C1 segment of cervical spinal cord (tissue), 14 donors: ENCODE measurements around the gene OR10A5.
"Not testable (repeated sequence)": the region's sequence is repeated elsewhere in the genome, so short reads cannot be mapped to it uniquely, and the experiment has no call there.

ENCODE experiments used
- DNase-seq, 14 donors: peaks; one replicate each; lab custom pipeline; 2025; lab: John Stamatoyannopoulos, UW

The OR10A5 gene

DNA sequence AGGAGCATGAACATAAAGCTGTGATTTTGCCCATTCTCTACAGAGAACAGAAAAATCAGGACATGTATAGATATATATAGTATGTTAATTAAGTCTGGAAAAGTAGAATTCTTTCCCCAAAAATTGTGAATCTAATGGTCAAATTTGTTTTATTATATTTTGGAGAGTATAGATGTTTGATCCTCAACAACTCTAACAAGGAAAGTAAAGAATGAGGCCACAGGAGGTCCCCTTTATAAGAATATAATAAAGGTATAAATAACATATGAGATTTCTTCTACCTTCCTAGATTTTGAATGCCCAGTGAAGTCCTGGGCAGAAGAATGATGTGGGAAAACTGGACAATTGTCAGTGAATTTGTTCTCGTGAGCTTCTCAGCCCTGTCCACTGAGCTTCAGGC is 30.8 kb downstream of the OR10A5 start, which contains the start of gene OR10A4:
Gene OR10A4 (plus strand): TSS at position 301 of the 400 bp plus-strand sequence. CDS start 23 bp downstream, at position 324.
- no peak for DNase-seq

GRCh38 chr11:6876914-6877313 is 31.4 kb downstream of the OR10A5 start:
- no peak for DNase-seq

GRCh38 chr11:6882751-6883150 is 37.3 kb downstream of the OR10A5 start:
- DNase-seq, result no peak

DNA sequence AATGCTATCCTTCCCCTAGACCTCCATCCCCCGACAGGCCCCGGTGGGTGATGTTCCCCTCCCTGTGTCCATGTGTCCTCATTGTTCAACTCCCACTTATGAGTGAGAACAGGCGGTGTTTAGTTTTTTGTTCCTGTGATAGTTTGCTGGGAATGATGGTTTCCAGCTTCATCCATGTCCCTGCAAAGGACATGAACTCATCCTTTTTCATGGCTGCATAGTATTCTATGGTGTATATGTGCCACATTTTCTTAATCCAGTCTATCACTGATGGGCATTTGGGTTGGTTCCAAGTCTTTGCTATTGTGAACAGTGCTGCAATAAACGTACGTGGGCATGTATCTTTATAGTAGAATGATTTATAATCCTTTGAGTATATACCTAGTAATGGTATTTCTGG is 42.2 kb downstream of the OR10A5 start:
- not testable (repeated sequence) for DNase-seq

GRCh38 chr11:6888830-6889229 is 43.3 kb downstream of the OR10A5 start:
- no peak for DNase-seq

DNA sequence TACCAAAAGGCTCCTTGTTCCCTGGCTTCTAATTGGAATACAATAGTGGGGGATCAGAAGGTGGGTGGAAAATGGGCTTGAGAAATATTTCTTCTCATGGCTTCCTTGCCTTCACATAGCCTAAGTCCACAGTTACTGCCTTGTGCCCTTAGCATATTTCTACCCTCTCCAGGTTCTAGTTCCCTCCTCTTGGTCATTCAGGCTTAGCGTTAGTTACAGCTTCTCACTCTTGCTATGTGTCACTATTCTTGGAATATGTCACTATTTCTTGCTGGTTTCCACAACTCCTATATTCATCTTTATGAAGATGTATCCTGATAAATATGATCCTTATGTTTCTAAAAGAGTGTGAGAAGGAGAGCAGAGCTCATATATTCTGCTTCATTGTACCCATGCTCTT is 44.4 kb downstream of the OR10A5 start:
- no peak for DNase-seq

DNA sequence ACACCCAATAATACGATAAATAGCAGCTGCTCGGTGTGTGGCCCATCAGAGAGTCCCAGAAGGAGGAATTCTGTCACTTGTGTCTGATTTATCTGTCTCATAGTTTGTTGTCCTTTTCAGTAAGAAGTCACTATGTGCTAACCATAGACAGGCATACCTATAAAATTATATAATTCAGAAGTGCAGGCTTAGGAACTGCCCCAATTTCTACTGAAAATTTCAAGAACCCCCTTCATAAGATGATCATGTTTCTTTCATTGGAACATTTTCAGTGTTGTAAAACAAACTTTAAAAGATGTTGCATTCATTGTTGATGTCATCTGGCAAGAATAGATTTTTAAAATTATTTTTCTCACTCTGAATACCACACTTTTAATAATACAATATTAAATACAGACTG is 46.9 kb downstream of the OR10A5 start, which contains the start of gene OR2D2:
Gene OR2D2 (minus strand): TSS at position 101 of the 400 bp plus-strand sequence. CDS start 0 bp downstream, at position 101.
- DNase-seq, result no peak

GRCh38 chr11:6894097-6894496 is 48.6 kb downstream of the OR10A5 start:
- no peak for DNase-seq

DNA sequence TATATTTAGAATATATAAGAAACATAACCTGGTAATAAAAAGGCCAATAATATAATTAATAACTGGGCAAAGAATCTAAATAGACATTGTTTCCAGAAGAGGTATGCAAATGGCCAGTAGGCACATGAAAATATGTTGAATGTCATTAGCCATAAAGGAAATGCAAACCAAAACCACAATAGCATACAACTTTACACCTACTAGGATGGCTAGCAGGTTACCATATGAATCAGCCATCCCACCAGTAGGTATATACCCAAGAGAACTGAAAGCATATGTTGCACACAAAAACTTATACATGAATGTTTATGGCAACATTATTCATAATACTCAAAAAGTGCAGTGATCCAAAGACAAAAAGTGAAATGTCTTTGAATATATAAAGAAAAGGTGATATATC is 49.5 kb downstream of the OR10A5 start:
- DNase-seq, result no peak
